ENCODE results near the gene ABCA13. TPM values are rescaled to one million over a fixed set of nuclear protein-coding genes. Genes with fewer than 3 reads are reported as not detected.

Gene ABCA13
- total RNA-seq, 1 donor, result 0.54 TPM

DNA sequence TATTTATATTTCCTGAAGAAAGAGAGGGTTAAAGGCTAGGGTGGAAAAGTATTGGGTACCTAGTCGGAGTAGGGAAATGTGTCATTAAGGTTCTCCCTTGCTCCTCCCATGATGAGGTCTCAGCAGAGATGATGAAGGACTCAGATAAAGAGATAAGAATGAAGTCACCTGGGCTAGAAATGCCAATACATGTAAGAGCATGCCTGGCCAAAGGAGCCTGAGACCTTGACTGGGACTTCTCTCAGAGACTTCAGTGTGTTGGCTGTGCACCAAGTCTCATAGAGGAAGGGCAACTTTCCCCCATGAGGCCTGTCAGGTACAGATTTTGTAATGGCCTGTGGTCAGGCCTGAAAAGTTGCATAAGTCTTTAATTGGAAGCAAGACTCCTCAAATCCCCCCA lies 392.1 kb downstream of the ABCA13 start:
- TF ChIP-seq, protein P1, sequence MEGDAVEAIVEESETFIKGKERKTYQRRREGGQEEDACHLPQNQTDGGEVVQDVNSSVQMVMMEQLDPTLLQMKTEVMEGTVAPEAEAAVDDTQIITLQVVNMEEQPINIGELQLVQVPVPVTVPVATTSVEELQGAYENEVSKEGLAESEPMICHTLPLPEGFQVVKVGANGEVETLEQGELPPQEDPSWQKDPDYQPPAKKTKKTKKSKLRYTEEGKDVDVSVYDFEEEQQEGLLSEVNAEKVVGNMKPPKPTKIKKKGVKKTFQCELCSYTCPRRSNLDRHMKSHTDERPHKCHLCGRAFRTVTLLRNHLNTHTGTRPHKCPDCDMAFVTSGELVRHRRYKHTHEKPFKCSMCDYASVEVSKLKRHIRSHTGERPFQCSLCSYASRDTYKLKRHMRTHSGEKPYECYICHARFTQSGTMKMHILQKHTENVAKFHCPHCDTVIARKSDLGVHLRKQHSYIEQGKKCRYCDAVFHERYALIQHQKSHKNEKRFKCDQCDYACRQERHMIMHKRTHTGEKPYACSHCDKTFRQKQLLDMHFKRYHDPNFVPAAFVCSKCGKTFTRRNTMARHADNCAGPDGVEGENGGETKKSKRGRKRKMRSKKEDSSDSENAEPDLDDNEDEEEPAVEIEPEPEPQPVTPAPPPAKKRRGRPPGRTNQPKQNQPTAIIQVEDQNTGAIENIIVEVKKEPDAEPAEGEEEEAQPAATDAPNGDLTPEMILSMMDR (IDR thresholded peaks at IDR 0.05; ENCODE audit: insufficient read depth, low read length), result no peak
- DNase-seq (ENCODE audit: low read depth), result no peak

DNA sequence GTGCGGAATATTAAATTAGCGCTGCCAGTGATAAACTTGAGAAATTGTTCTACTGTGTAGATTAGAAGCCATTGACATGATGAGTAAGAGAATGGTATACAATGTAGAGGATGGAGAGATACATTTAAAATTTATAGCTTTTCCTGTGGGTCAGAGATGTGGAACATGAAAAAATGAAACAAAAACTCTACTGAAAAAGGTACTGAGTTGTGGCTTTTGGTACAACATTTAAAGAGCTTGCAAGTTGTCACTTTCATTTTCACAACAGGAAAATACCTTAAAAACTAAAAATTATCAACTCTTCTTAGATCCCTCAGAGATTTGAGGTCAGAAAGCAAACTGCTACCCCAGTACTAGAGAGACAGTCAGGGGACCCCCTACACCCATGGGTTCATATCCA lies 404.3 kb downstream of the ABCA13 start:
- TF ChIP-seq, protein P1 (IDR thresholded peaks at IDR 0.05; ENCODE audit: insufficient read depth, low read length), result no peak
- DNase-seq (ENCODE audit: low read depth), result no peak
- H3K4me3 ChIP-seq (ENCODE audit: low read depth, low read length), result no peak overlapping the region

More for the DNA sequence above, 392.1 kb downstream of the ABCA13 start:
- no peak overlapping the region for H3K4me3 ChIP-seq (ENCODE audit: low read depth, low read length)

DNA sequence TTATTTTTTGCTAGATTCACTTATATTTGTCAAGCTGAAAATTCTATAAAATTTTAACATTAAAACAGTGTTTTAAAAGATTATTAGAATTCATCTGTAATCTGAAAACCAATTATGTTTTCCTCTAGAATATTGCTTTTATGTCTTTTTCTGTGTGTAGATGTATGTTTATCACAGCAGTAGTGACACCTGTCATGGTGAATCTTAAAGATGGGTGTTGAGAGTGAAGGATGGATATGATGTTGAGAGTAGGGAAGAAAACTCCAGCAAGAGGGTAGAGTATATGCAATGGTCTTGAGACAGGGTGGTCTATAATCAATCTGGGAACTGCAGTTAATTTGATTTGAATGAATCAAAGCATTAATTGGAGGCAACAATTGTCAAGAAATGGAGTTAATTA lies 416.2 kb downstream of the ABCA13 start:
- TF ChIP-seq, protein P1 (IDR thresholded peaks at IDR 0.05; ENCODE audit: insufficient read depth, low read length), result no peak
- no peak overlapping the region for H3K4me3 ChIP-seq (ENCODE audit: low read depth, low read length)
- DNase-seq (ENCODE audit: low read depth), result no peak

DNA sequence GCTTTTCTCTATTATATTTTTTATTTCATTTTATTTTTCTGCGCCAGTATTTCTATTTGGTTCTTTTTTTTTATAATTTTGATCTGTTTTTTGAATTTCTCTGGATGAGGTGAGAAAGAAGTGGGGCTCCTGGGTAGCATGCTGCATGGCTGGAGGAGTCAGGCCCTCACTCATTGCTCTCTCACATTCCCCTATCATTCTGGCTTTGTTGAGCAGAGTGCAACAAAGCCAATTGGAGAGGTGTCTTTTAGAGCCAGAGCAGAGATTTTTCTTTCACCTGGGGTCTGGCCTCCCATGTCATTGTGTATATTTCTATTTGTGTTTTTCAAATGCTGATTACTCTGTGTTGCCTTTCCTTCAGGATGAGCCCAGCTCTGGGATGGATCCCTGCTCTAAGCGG lies 423.1 kb downstream of the ABCA13 start:
- DNase-seq (ENCODE audit: low read depth), result no peak
- no peak overlapping the region for H3K4me3 ChIP-seq (ENCODE audit: low read depth, low read length)
- TF ChIP-seq, protein P1 (IDR thresholded peaks at IDR 0.05; ENCODE audit: insufficient read depth, low read length), result no peak

DNA sequence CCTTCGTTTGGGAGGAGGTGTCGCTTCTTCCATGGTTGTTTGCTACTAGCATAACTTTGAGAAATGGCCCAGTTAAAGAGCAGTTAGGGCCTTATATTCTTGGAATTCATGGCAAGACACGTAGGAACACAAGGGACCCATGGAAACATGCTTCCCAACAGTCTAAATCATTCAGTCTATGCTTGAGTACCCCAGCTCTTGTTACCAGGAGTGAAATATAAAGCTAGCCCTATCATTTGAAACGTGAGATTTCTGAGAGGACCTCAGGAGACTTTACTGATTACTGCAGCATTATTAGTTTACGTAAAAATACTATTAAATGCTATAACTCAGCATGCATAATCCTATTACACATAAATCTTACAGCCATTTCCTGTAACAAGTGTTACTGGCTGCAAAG lies 424.5 kb downstream of the ABCA13 start:
- TF ChIP-seq, protein P1 (IDR thresholded peaks at IDR 0.05; ENCODE audit: insufficient read depth, low read length), result no peak

DNA sequence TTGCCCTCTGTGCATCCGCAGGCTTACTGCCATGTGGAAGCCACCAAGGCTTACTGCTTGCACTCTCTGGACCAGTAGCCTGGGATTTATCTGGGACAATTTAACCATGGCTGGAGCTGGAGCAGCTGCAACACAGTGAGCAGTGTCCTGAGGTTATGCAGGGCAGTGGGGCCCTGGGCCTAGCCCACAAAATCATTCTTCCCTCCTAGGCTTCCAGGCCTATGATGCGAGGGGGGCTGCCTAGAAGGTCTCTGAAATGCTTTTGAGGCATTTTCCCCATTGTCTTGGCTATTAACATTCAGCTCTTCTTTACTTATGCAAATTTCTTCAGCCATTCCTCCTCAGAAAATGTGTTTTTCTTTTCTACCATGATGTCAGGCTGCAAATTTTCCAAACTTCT lies 439.4 kb downstream of the ABCA13 start:
- no peak overlapping the region for H3K4me3 ChIP-seq (ENCODE audit: low read depth, low read length)
- no peak for DNase-seq (ENCODE audit: low read depth)
- TF ChIP-seq, protein P1 (IDR thresholded peaks at IDR 0.05; ENCODE audit: insufficient read depth, low read length), result no peak

More for the DNA sequence above, 424.5 kb downstream of the ABCA13 start:
- H3K4me3 ChIP-seq (ENCODE audit: low read depth, low read length), result no peak overlapping the region
- no peak for DNase-seq (ENCODE audit: low read depth)

DNA sequence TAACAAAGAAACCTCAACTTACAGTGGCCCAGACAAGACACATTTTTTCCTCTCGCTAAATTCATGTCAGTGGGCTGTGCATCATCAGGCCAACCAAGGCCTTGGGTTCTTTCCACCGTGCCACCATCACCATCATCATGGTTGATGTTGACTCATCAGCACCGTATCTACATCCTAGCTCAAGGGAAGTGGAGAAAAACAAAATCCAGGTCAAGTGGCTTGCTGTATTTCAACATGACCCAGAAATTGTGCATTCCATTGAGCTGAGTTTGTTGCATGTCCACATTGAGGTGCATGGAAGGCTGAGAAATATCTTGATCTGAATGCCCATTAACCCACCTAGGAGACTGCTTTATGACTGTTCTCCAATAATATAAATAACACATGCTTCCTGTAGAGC lies 440.7 kb downstream of the ABCA13 start:
- TF ChIP-seq, protein P1 (IDR thresholded peaks at IDR 0.05; ENCODE audit: insufficient read depth, low read length), result no peak
- H3K4me3 ChIP-seq (ENCODE audit: low read depth, low read length), result no peak overlapping the region
- DNase-seq (ENCODE audit: low read depth), result no peak
